H1 (cell line): ENCODE data around the gene C5orf58. TPM values are rescaled to one million over a fixed set of nuclear protein-coding genes. Genes with fewer than 3 reads are reported as not detected.

Experiments
- CTBP2 ChIP-seq: IDR thresholded peaks from 2 replicates; pipeline ENCODE4 v1.7.0; 2011; ENCODE audit warnings: borderline replicate concordance, mild to moderate bottlenecking, moderate library complexity, mixed read lengths, low read length; ENCODE audit not compliant: insufficient read depth, insufficient read length
- polyA plus RNA-seq, 7 experiments: library from polyadenylated mRNA; depleted of rRNA in 3 of 7; stranded (reverse) in 5 of 7; unstranded in 2 of 7; fragments of >200 nt in 5 of 7; fragments of 200-250 nt in 2 of 7; gene quantifications; 1 replicate in 5 of 7; 2 replicates in 1 of 7; 4 replicates in 1 of 7; pipeline versions ENCODE4 v1.2.1 to v1.2.3, GENCODE V29; 2011 to 2013; ENCODE audit warnings: missing spikeins in 2 of 7, mixed read lengths in 2 of 7
- total RNA-seq: library from RNA; stranded (reverse); fragmentation: NEBNext Ultra II Directional; extraction: Animal tissue kit (Norgen Biotek cat#: 25700); gene quantifications from 2 replicates; pipeline ENCODE4 v1.2.1, GENCODE V29; 2021

C5orf58 gene
- total and polyA plus RNA-seq, 2 of the 8 experiments (the other 6 are each of a cell fraction or from before 2014, with no cell fraction given) = 0.24 to 1.6 TPM

DNA sequence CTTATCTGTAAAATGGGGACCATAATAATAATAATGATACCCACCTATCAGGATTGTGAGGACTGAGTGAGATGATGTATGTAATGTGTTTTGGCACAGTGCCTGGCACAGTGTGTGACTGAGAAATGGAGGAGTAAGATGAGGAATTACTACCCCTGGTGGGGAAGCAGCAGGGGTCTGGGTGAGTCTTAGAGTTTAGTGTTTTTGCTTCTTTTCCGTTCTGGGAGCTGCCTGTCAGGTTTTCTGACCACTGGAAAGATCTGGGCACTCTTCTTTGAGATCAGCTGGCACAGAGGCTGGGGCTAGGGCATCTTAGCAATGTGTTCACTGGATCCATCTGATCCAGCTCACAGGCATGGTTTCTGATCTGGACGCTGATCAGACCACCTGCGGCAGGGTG, 56.3 kb downstream of the C5orf58 start (continued):
- no peak for TF ChIP-seq CTBP2
